Colonic mucosa (tissue), 4 donors: ENCODE data around the gene WARS2. TPM values are rescaled to one million over a fixed set of nuclear protein-coding genes. Genes with fewer than 3 reads are reported as not detected.

Experiments used
- DNase-seq: peaks from one replicate; pipeline ENCODE4 v3.0.0-alpha.2; 2020
- H3K27ac ChIP-seq: fragments of 200-600 bp; one replicate; pipeline ENCODE4 v1.8.0; 2021
- H3K27me3 ChIP-seq: fragments of 200-600 bp; one replicate; pipeline ENCODE4 v1.8.0; 2021
- H3K36me3 ChIP-seq: fragments of 200-600 bp; one replicate; pipeline ENCODE4 v1.8.0; 2021
- H3K4me1 ChIP-seq: fragments of 200-600 bp; one replicate; pipeline ENCODE4 v1.8.0; 2021; ENCODE audit warnings: mild to moderate bottlenecking
- H3K4me3 ChIP-seq: fragments of 200-600 bp; one replicate; pipeline ENCODE4 v1.8.0; 2021
- H3K9ac ChIP-seq, 2 donors: one replicate each; pipeline ENCODE4 v1.7.0; 2013; ENCODE audit warnings: control low read depth in 2 of 2, low read depth in 2 of 2, low read length in 2 of 2
- H3K9me3 ChIP-seq: fragments of 200-600 bp; one replicate; pipeline ENCODE4 v1.8.0; 2021
- intact Hi-C: fragments of 100-400 bp; cut with DNase I; formaldehyde crosslinking; loops from one replicate; pipeline ENCODE4 v1.14.1; 2022
- total RNA-seq, 2 donors: library from RNA; stranded (reverse); fragmentation: NEBNext Ultra II Directional in 1 of 2; extraction: Animal tissue kit (Norgen Biotek cat#: 25700) in 1 of 2; gene quantifications; one replicate each; pipeline ENCODE4 v1.2.1, GENCODE V29; 2021
- TF ChIP-seq, protein P1 (sequence below): fragments of 200-600 bp; IDR thresholded peaks from one replicate; pipeline ENCODE4 v1.8.0; 2022; ENCODE audit warnings: antibody characterized with exemption, mild to moderate bottlenecking
- donor health status: healthy.
- donor health status: DM: no; HTN: no; CAD: no.
- donor health status: DM: no; HTN: no; CAD: no.

Gene WARS2
- total RNA-seq, 2 donors from 2014 or later: 18.1 to 18.2 TPM

DNA sequence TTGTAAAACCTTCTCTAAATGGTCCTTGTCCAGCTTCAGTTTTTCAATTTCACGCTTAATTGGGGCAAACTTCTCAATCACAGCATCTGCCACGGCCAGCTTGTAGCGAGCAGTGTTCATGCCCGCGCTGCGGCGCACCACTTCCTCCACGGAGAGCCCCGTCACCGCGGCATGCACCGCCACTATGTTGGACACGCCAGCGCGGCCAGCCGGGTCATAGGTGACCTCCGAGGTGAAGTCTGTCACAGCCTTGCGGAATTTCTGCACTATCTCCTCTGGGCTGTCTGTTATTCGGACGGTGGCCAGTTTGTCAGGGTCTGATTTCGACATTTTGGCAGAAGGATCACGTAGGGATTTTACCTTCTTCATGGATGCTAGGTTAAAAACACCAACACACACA is 107.5 kb downstream of the WARS2 start:
- no peaks in the 10 kb centered on the region for H3K27me3 ChIP-seq
- intact Hi-C loops: no loop called here

GRCh38 chr1:119027759-119028158 is 112.7 kb downstream of the WARS2 start:
- H3K27me3 ChIP-seq: no peaks in the 10 kb centered on the region
- no peak overlapping the region for H3K27ac ChIP-seq
- intact Hi-C loops: no loop called here
- H3K9me3 ChIP-seq: no peaks in the 10 kb centered on the region
- H3K36me3 ChIP-seq: no peaks in the 10 kb centered on the region
- no peaks in the 10 kb centered on the region for H3K4me1 ChIP-seq
- DNase-seq: no peak
- TF ChIP-seq, protein P1, sequence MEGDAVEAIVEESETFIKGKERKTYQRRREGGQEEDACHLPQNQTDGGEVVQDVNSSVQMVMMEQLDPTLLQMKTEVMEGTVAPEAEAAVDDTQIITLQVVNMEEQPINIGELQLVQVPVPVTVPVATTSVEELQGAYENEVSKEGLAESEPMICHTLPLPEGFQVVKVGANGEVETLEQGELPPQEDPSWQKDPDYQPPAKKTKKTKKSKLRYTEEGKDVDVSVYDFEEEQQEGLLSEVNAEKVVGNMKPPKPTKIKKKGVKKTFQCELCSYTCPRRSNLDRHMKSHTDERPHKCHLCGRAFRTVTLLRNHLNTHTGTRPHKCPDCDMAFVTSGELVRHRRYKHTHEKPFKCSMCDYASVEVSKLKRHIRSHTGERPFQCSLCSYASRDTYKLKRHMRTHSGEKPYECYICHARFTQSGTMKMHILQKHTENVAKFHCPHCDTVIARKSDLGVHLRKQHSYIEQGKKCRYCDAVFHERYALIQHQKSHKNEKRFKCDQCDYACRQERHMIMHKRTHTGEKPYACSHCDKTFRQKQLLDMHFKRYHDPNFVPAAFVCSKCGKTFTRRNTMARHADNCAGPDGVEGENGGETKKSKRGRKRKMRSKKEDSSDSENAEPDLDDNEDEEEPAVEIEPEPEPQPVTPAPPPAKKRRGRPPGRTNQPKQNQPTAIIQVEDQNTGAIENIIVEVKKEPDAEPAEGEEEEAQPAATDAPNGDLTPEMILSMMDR: no peak
- no peak overlapping the region for H3K9ac ChIP-seq
- no peak overlapping the region for H3K4me3 ChIP-seq

More for the DNA sequence above, 107.5 kb downstream of the WARS2 start:
- Histone ChIP-seq H3K36me3 (no peaks in the 10 kb centered on the region), H3K9ac (no peak overlapping the region), H3K27ac (no peak overlapping the region), H3K4me1 (no peaks in the 10 kb centered on the region), H3K9me3 (no peaks in the 10 kb centered on the region), H3K4me3 (no peak overlapping the region)
- TF ChIP-seq, protein P1: no peak
- DNase-seq: no peak

- H3K36me3 ChIP-seq: no peaks in the 10 kb centered on the region
- H3K4me3 ChIP-seq: no peak overlapping the region
- no peak overlapping the region for H3K9ac ChIP-seq
- TF ChIP-seq, protein P1: no peak
- H3K27me3 ChIP-seq: no peaks in the 10 kb centered on the region
- H3K27ac ChIP-seq: no peak overlapping the region
- no peaks in the 10 kb centered on the region for H3K4me1 ChIP-seq
- no peak for DNase-seq
- no peaks in the 10 kb centered on the region for H3K9me3 ChIP-seq
- intact Hi-C loops: no loop called here
Measured at GRCh38 chr1:119026956-119027355, 113.5 kb downstream of the WARS2 start.

DNA sequence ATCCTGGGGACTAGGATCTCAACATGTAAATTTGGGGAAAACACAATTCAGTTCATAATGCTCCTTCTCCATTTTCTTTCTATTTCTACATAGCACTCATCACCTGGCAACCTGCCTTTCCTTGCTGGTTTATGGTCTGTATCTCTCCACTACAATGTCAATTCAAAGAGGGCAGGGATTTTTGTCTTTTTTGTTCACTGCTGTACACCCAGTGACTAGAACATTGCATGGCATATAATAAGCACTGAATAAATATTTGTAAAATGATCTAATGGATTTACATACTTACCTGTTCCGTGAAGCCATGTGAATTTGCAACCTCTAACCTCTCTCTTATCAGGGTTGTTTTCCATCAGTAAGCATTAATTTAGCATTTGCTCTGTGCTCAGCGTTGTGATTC is 124.9 kb downstream of the WARS2 start:
- no peaks in the 10 kb centered on the region for H3K36me3 ChIP-seq
- no peak overlapping the region for H3K4me3 ChIP-seq
- no peak overlapping the region for H3K27ac ChIP-seq
- H3K9me3 ChIP-seq: no peaks in the 10 kb centered on the region
- H3K9ac ChIP-seq: no peak overlapping the region
- TF ChIP-seq, protein P1: no peak
- intact Hi-C loops: no loop called here
- H3K4me1 ChIP-seq: no peaks in the 10 kb centered on the region
- H3K27me3 ChIP-seq: no peaks in the 10 kb centered on the region
- DNase-seq: no peak

DNA sequence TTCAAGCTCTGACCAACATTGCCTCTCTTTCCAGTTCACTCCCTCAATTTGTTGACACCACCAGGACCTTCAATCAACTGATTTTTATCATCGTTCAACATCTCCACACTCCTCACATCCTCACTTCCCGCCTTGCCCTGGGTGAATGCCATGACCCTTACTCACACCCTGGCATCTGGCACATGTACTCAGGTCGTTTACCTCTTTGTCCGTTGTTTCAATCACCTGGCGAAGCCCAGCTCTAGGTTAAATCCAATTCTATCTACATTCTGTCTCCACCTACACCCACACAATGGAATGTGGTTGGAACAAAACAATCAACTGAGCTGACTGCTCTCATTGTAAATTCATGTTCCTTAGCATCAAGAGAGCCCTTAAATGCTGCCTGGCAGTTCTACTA is 128.1 kb downstream of the WARS2 start:
- Histone ChIP-seq H3K4me1 (no peaks in the 10 kb centered on the region), H3K9ac (no peak overlapping the region), H3K36me3 (no peaks in the 10 kb centered on the region), H3K27me3 (peaks cover 14% of the 10 kb centered on the region), H3K9me3 (no peaks in the 10 kb centered on the region), H3K27ac (no peak overlapping the region), H3K4me3 (no peak overlapping the region)
- TF ChIP-seq, protein P1: no peak
- DNase-seq: no peak
- intact Hi-C loops: no loop called here

DNA sequence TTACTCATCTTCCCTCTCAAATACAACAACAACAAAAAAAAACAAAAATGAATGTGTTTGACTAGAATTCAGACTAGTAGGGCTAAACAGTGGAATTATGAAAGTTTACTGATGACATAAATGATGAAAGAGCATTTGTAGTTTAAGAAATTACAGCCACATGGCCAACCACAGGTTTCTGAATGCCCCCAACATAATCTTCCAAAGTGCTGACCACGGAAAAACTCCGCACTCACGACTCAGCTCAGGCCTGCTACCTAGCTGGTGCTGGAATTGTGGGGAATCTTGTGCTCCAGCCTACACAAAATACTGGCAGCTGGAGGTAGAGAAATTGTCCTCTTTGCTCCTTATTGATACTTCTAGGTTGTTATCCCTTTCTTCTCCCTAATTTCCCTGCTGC is 128.7 kb downstream of the WARS2 start:
- H3K9me3 ChIP-seq: no peaks in the 10 kb centered on the region
- no peak overlapping the region for H3K9ac ChIP-seq
- intact Hi-C loops: no loop called here

More for the DNA sequence above, 128.7 kb downstream of the WARS2 start:
- Histone ChIP-seq H3K27ac (no peak overlapping the region), H3K4me3 (no peak overlapping the region), H3K4me1 (no peaks in the 10 kb centered on the region), H3K27me3 (peaks cover 20% of the 10 kb centered on the region), H3K36me3 (no peaks in the 10 kb centered on the region)
- DNase-seq: no peak
- TF ChIP-seq, protein P1: no peak
